Measurements from ENCODE around the gene ST7. TPM values are rescaled to one million over a fixed set of nuclear protein-coding genes. Genes with fewer than 3 reads are reported as not detected.

The ST7 gene
- total and polyA plus RNA-seq, 2 experiments from 2014 or later = 31.2 to 38.5 TPM

- WGBS (ENCODE audit: low lambda C conversion rate, missing lambda C conversion rate) = 89% methylated on average over 3 of the region's 3 CpGs
- Histone ChIP-seq H3K27me3 (no peaks in the 10 kb centered on the region), H4K20me1 (ENCODE audit: insufficient read depth, poor library complexity, severe bottlenecking) (no peaks in the 10 kb centered on the region), H3K4me2 (no peak overlapping the region), H2AFZ (no peak overlapping the region), H3K4me3 (no peak overlapping the region), H3K79me2 (no peaks in the 10 kb centered on the region), H3K9me3 (ENCODE audit: low read depth) (no peaks in the 10 kb centered on the region), H3K36me3 (replicated peaks; ENCODE audit: insufficient read depth, low read depth) (no peaks in the 10 kb centered on the region), H3K27ac (no peak overlapping the region), H3K4me1 (ENCODE audit: insufficient read depth) (no peaks in the 10 kb centered on the region), H3K9me2 (replicated peaks; ENCODE audit: insufficient read depth) (no peaks in the 10 kb centered on the region)
- DNase-seq (ENCODE audit: low spot score) = no peak
- TF ChIP-seq EZH2 (IDR thresholded peaks at IDR 0.05; ENCODE audit: borderline replicate concordance) = no peak
- TF ChIP-seq CTCF (IDR thresholded peaks at IDR 0.05; ENCODE audit: poor library complexity) = no peak
- no peak for TF ChIP-seq EZH2phosphoT487 (IDR thresholded peaks at IDR 0.05; ENCODE audit: low read depth, severe bottlenecking, unreplicated experiment)
Measured at GRCh38 chr7:117185124-117185523, 231.8 kb downstream of the ST7 start.

- no peaks in the 10 kb centered on the region for H3K27me3 ChIP-seq
- no peak overlapping the region for H3K27ac ChIP-seq
- H3K4me1 ChIP-seq (ENCODE audit: insufficient read depth) = no peaks in the 10 kb centered on the region
- no peaks in the 10 kb centered on the region for H3K9me2 ChIP-seq (replicated peaks; ENCODE audit: insufficient read depth)
- no peak for TF ChIP-seq EZH2phosphoT487 (IDR thresholded peaks at IDR 0.05; ENCODE audit: low read depth, severe bottlenecking, unreplicated experiment)
- TF ChIP-seq EZH2 (IDR thresholded peaks at IDR 0.05; ENCODE audit: borderline replicate concordance) = no peak
- no peak for TF ChIP-seq CTCF (IDR thresholded peaks at IDR 0.05; ENCODE audit: poor library complexity)
- no peak overlapping the region for H2AFZ ChIP-seq
- H3K36me3 ChIP-seq (replicated peaks; ENCODE audit: insufficient read depth, low read depth) = no peaks in the 10 kb centered on the region
- no peak overlapping the region for H3K4me2 ChIP-seq
- no peaks in the 10 kb centered on the region for H4K20me1 ChIP-seq (ENCODE audit: insufficient read depth, poor library complexity, severe bottlenecking)
- WGBS (ENCODE audit: low lambda C conversion rate, missing lambda C conversion rate) = 88% methylated on average over 7 of the region's 7 CpGs
- DNase-seq (ENCODE audit: low spot score) = no peak
- H3K9me3 ChIP-seq (ENCODE audit: low read depth) = no peaks in the 10 kb centered on the region
- no peaks in the 10 kb centered on the region for H3K79me2 ChIP-seq
- H3K4me3 ChIP-seq = no peak overlapping the region
Measured at GRCh38 chr7:117186218-117187010, 233.1 kb downstream of the ST7 start.

- Histone ChIP-seq H3K79me2 (no peaks in the 10 kb centered on the region), H3K4me3 (no peak overlapping the region), H4K20me1 (ENCODE audit: insufficient read depth, poor library complexity, severe bottlenecking) (no peaks in the 10 kb centered on the region), H3K9me2 (replicated peaks; ENCODE audit: insufficient read depth) (no peaks in the 10 kb centered on the region), H2AFZ (no peak overlapping the region), H3K36me3 (replicated peaks; ENCODE audit: insufficient read depth, low read depth) (no peaks in the 10 kb centered on the region), H3K4me1 (ENCODE audit: insufficient read depth) (no peaks in the 10 kb centered on the region), H3K9me3 (ENCODE audit: low read depth) (no peaks in the 10 kb centered on the region), H3K4me2 (no peak overlapping the region), H3K27ac (no peak overlapping the region), H3K27me3 (no peaks in the 10 kb centered on the region)
- DNase-seq (ENCODE audit: low spot score) = no peak
- TF ChIP-seq EZH2phosphoT487 (IDR thresholded peaks at IDR 0.05; ENCODE audit: low read depth, severe bottlenecking, unreplicated experiment) = no peak
- no peak for TF ChIP-seq CTCF (IDR thresholded peaks at IDR 0.05; ENCODE audit: poor library complexity)
- TF ChIP-seq EZH2 (IDR thresholded peaks at IDR 0.05; ENCODE audit: borderline replicate concordance) = no peak
Measured at GRCh38 chr7:117188376-117188775, 235.1 kb downstream of the ST7 start.

Data from hepatocyte (in vitro differentiated cells).